HG03196 (cell line): ENCODE data around the gene PLAAT2.

Experiments used
- ATAC-seq: cut with Tn5 transposase; IDR thresholded peaks from one replicate; pipeline ENCODE4 v1.9.1; 2021; ENCODE audit not compliant: unreplicated experiment

Gene PLAAT2

GRCh38 chr11:63521896-63522295 is 41.3 kb downstream of the PLAAT2 start:
- no peak for ATAC-seq

- no peak for ATAC-seq
Observed at GRCh38 chr11:63520606-63521170, 42.5 kb downstream of the PLAAT2 start.

- ATAC-seq = no peak
Observed at GRCh38 chr11:63518548-63518947, 44.6 kb downstream of the PLAAT2 start.

- ATAC-seq = no peak
Observed at GRCh38 chr11:63517156-63517555, 46.0 kb downstream of the PLAAT2 start.

- ATAC-seq = no peak
Observed at GRCh38 chr11:63516109-63516508, 47.1 kb downstream of the PLAAT2 start.

GRCh38 chr11:63512816-63513215 is 50.4 kb downstream of the PLAAT2 start:
- no peak for ATAC-seq

- ATAC-seq = no peak
Observed at GRCh38 chr11:63511048-63511748, 52.0 kb downstream of the PLAAT2 start.

- no peak for ATAC-seq
Observed at GRCh38 chr11:63510360-63511047, 52.7 kb downstream of the PLAAT2 start.

- no peak for ATAC-seq
Observed at GRCh38 chr11:63508745-63509144, 54.4 kb downstream of the PLAAT2 start.

- no peak for ATAC-seq
Observed at GRCh38 chr11:63508009-63508408, 55.2 kb downstream of the PLAAT2 start.

GRCh38 chr11:63507511-63507910 is 55.7 kb downstream of the PLAAT2 start:
- no peak for ATAC-seq

GRCh38 chr11:63506876-63507275 is 56.3 kb downstream of the PLAAT2 start:
- no peak for ATAC-seq

GRCh38 chr11:63505857-63506528 is 57.2 kb downstream of the PLAAT2 start, which contains the start of gene LGALS12:
Gene LGALS12, plus strand, starts transcription at chr11:63506084. Its CDS starts 375 bp downstream, at chr11:63506459.
- no peak for ATAC-seq

GRCh38 chr11:63504933-63505586 is 58.1 kb downstream of the PLAAT2 start:
- ATAC-seq = no peak

GRCh38 chr11:63504054-63504453 is 59.1 kb downstream of the PLAAT2 start:
- no peak for ATAC-seq

- no peak for ATAC-seq
Observed at GRCh38 chr11:63503492-63503891, 59.7 kb downstream of the PLAAT2 start.
